Measurements from ENCODE around the gene SP3. TPM values are rescaled to one million over a fixed set of nuclear protein-coding genes. Genes with fewer than 3 reads are reported as not detected.

The SP3 gene
- total and polyA plus RNA-seq, 9 of the 15 experiments (the other 6 are each of a cell fraction or from before 2014, with no cell fraction given): 12.0 to 106 (median 74.9) TPM

DNA sequence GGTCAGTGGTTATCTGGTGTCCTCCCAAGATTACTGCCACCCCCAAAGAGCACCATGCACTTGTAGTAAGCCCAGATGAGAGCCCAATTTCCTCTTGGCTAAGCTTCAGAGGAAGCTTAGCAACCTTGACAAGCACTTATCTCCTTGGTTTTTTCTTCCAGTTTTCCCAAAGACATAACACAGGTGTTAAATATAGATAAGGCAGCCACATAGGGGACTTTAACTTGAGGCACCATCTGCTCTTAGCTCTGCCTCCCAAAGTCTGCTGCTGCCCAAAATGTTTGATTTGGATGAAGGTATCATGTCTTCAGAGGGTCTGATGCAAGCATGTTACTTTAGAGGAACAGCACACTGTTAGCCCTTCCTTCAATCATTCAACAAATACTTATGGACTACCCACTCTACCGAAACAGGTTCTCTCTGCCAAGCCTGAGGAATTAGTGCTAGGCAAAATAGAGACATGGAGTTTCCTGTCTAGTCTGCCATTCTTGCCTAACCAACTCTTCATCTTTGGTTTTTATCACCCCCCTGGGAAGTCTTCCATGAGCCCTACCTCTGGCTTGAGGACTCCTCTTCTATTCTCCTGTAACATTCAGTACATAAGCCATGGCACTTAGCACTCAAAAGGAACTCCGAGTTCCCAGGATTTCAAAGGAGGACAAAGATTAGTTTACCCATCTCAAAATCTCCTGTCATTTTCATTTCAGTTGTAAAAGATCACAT, 73.7 kb downstream of the SP3 start (continued):
- TF ChIP-seq, protein P1, sequence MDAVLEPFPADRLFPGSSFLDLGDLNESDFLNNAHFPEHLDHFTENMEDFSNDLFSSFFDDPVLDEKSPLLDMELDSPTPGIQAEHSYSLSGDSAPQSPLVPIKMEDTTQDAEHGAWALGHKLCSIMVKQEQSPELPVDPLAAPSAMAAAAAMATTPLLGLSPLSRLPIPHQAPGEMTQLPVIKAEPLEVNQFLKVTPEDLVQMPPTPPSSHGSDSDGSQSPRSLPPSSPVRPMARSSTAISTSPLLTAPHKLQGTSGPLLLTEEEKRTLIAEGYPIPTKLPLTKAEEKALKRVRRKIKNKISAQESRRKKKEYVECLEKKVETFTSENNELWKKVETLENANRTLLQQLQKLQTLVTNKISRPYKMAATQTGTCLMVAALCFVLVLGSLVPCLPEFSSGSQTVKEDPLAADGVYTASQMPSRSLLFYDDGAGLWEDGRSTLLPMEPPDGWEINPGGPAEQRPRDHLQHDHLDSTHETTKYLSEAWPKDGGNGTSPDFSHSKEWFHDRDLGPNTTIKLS (IDR thresholded peaks at IDR 0.05; ENCODE audit: borderline replicate concordance, low read depth): no peak
- TF ChIP-seq CBFB (CRISPR knock-in tag; IDR thresholded peaks at IDR 0.05) (no peak), HNRNPH1 (optimal IDR thresholded peaks at IDR 0.05; ENCODE audit: low read depth, low read length) (no peak), CREM (IDR thresholded peaks at IDR 0.05; ENCODE audit: low read depth) (0 out of 2 replicates have a peak, but pooled peaks have one; percentile 22), HOMEZ (CRISPR knock-in tag; IDR thresholded peaks at IDR 0.05) (no peak), ZNF395 (CRISPR knock-in tag; IDR thresholded peaks at IDR 0.05) (no peak), ZBTB26 (CRISPR knock-in tag; IDR thresholded peaks at IDR 0.05) (no peak), MAFG (tag; conservative IDR thresholded peaks at IDR 0.05) (no peak), SUPT5H (IDR thresholded peaks at IDR 0.05) (no peak), CHCHD3 (CRISPR knock-in tag; IDR thresholded peaks at IDR 0.05) (no peak), CXXC5 (CRISPR knock-in tag; IDR thresholded peaks at IDR 0.05) (peak; percentile 52), RBM39 (optimal IDR thresholded peaks at IDR 0.05; ENCODE audit: low read depth, low read length) (no peak), TEAD2 (tag; IDR thresholded peaks at IDR 0.05) (no peak), SIX5 (IDR thresholded peaks at IDR 0.05; ENCODE audit: borderline replicate concordance in 1 of 2, insufficient read depth in 1 of 2, low read depth in 1 of 2, low read length in 2 of 2) (no peak), RERE (CRISPR knock-in tag; IDR thresholded peaks at IDR 0.05; ENCODE audit: borderline replicate concordance) (no peak), PRMT5 (CRISPR knock-in tag; IDR thresholded peaks at IDR 0.05) (no peak)

Measured in K562 (cell line).